HCT116 (cell line): ENCODE measurements around the gene AP5M1.
A peak's percentile ranks its signal among the peaks of the same experiment; 100 is the strongest.

Source experiments
- EZH2 ChIP-seq: fragments of 200-600 bp; sonication (generic); IDR thresholded peaks from 2 replicates; pipeline ENCODE4 v1.6.1; 2017; ENCODE audit warnings: antibody characterized with exemption, mixed run types
- YY1 ChIP-seq: IDR thresholded peaks from 2 replicates; pipeline ENCODE4 v1.6.1; 2011; ENCODE audit warnings: low read length, low read depth, moderate library complexity, mild to moderate bottlenecking; ENCODE audit not compliant: insufficient replicate concordance; ENCODE audit errors: extremely low read depth
- TF ChIP-seq, protein P1 (sequence below), 3 experiments: fragments of 200-600 bp in 1 of 3; sonication (generic) in 1 of 3; IDR thresholded peaks in 2 of 3; conservative IDR thresholded peaks in 1 of 3; 2 replicates each; pipeline ENCODE4 v1.5.1; 2012 to 2017; ENCODE audit warnings: low read depth in 2 of 3, low read length in 2 of 3, antibody characterized with exemption in 1 of 3, borderline replicate concordance in 1 of 3, control low read depth in 1 of 3, mild to moderate bottlenecking in 1 of 3, mixed read lengths in 1 of 3, mixed run types in 1 of 3, moderate library complexity in 1 of 3; ENCODE audit not compliant: insufficient read depth in 1 of 3

- TF ChIP-seq, protein P1, sequence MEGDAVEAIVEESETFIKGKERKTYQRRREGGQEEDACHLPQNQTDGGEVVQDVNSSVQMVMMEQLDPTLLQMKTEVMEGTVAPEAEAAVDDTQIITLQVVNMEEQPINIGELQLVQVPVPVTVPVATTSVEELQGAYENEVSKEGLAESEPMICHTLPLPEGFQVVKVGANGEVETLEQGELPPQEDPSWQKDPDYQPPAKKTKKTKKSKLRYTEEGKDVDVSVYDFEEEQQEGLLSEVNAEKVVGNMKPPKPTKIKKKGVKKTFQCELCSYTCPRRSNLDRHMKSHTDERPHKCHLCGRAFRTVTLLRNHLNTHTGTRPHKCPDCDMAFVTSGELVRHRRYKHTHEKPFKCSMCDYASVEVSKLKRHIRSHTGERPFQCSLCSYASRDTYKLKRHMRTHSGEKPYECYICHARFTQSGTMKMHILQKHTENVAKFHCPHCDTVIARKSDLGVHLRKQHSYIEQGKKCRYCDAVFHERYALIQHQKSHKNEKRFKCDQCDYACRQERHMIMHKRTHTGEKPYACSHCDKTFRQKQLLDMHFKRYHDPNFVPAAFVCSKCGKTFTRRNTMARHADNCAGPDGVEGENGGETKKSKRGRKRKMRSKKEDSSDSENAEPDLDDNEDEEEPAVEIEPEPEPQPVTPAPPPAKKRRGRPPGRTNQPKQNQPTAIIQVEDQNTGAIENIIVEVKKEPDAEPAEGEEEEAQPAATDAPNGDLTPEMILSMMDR (IDR thresholded peaks at IDR 0.05 in 2 of 3, conservative IDR thresholded peaks at IDR 0.05 in 1 of 3; ENCODE audit: borderline replicate concordance in 1 of 3, insufficient read depth in 1 of 3, low read depth in 2 of 3, low read length in 2 of 3) = peak; percentile 76 to 89 (median 82)
- no peak for TF ChIP-seq YY1
- no peak for TF ChIP-seq EZH2
These were observed 48.6 kb downstream of the AP5M1 start for GRCh38 chr14:57317248-57317833.
